DOHH2 (cell line): ENCODE data around the gene ISG15.

Experiments
- H3F3A ChIP-seq: fragments of 200-600 bp; sonication (generic), shearing (Covaris generic); 2 replicates; pipeline ENCODE4 v1.6.0; 2016; ENCODE audit warnings: antibody characterized with exemption, mild to moderate bottlenecking; ENCODE audit not compliant: control insufficient read depth, insufficient read depth
- H3K27ac ChIP-seq: fragments of 200-600 bp; sonication (generic); 2 replicates; pipeline ENCODE4 v1.5.1; 2014; ENCODE audit warnings: low read depth, mild to moderate bottlenecking, low read length, moderate library complexity
- H3K27me3 ChIP-seq: fragments of 200-600 bp; sonication (generic); 2 replicates; pipeline ENCODE4 v1.6.1; 2014; ENCODE audit warnings: mild to moderate bottlenecking, low read length, mixed read lengths; ENCODE audit not compliant: control insufficient read depth
- H3K36me3 ChIP-seq: fragments of 200-600 bp; sonication (generic); 2 replicates; pipeline ENCODE4 v1.6.1; 2014; ENCODE audit warnings: mild to moderate bottlenecking, low read length, moderate library complexity, mixed read lengths; ENCODE audit not compliant: control insufficient read depth
- H3K4me1 ChIP-seq: fragments of 200-600 bp; sonication (generic); 2 replicates; pipeline ENCODE4 v1.6.1; 2014; ENCODE audit warnings: mild to moderate bottlenecking, low read length, mixed read lengths; ENCODE audit not compliant: control insufficient read depth
- H3K4me2 ChIP-seq: fragments of 200-600 bp; sonication (generic); 2 replicates; pipeline ENCODE4 v1.6.0; 2014; ENCODE audit warnings: mild to moderate bottlenecking, low read length, moderate library complexity
- H3K4me3 ChIP-seq: fragments of 200-600 bp; sonication (generic); 2 replicates; pipeline ENCODE4 v1.5.1; 2014; ENCODE audit warnings: mild to moderate bottlenecking, low read length, mixed read lengths
- H3K79me2 ChIP-seq: fragments of 200-600 bp; sonication (generic); 2 replicates; pipeline ENCODE4 v1.6.1; 2014; ENCODE audit warnings: mild to moderate bottlenecking, low read length, mixed read lengths; ENCODE audit not compliant: control insufficient read depth
- H3K9me2 ChIP-seq: fragments of 200-600 bp; sonication (generic); replicated peaks from 2 replicates; pipeline ENCODE4 v1.6.1; 2014; ENCODE audit warnings: mild to moderate bottlenecking, low read length, mixed read lengths; ENCODE audit not compliant: control insufficient read depth
- H3K9me3 ChIP-seq: fragments of 200-600 bp; sonication (generic); 2 replicates; pipeline ENCODE4 v1.6.1; 2014; ENCODE audit warnings: antibody characterized with exemption, low read length, mixed read lengths; ENCODE audit not compliant: control insufficient read depth, insufficient read depth
- H4K20me1 ChIP-seq: fragments of 200-600 bp; sonication (generic); 2 replicates; pipeline ENCODE4 v1.6.0; 2014; ENCODE audit warnings: low read depth, mild to moderate bottlenecking, antibody characterized with exemption, low read length, moderate library complexity; ENCODE audit not compliant: control insufficient read depth, insufficient read depth
- EZH2phosphoT487 ChIP-seq: fragments of 200-600 bp; sonication (generic); IDR thresholded peaks from 2 replicates; pipeline ENCODE4 v1.6.1; 2017; ENCODE audit warnings: borderline replicate concordance, mild to moderate bottlenecking, antibody characterized with exemption, low read length, moderate library complexity, mixed read lengths
- TF ChIP-seq, protein P1 (sequence below): fragments of 200-600 bp; sonication (generic); IDR thresholded peaks from one replicate; pipeline ENCODE4 v1.5.1; 2014; ENCODE audit warnings: antibody characterized with exemption, mild to moderate bottlenecking, low read depth, low read length; ENCODE audit not compliant: poor library complexity, severe bottlenecking

ISG15 gene

DNA sequence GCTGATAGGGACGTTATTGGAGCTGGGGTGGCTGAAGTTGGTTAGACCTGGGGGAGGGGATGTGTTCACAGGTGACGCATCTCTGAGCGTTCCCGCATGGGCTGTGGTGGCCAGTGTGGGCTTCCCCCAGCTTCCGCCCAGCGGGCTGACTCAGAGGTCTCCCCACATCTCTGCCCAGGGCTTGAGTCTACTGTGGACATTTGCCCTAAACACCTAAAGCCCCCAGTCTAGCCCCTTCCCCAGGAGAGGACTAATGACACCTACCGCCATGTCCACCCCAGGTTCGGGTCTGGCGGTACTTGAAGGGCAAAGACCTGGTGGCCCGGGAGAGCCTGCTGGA lies 8.6 kb downstream of the ISG15 start:
- H3K27ac ChIP-seq: no peak overlapping the region

DNA sequence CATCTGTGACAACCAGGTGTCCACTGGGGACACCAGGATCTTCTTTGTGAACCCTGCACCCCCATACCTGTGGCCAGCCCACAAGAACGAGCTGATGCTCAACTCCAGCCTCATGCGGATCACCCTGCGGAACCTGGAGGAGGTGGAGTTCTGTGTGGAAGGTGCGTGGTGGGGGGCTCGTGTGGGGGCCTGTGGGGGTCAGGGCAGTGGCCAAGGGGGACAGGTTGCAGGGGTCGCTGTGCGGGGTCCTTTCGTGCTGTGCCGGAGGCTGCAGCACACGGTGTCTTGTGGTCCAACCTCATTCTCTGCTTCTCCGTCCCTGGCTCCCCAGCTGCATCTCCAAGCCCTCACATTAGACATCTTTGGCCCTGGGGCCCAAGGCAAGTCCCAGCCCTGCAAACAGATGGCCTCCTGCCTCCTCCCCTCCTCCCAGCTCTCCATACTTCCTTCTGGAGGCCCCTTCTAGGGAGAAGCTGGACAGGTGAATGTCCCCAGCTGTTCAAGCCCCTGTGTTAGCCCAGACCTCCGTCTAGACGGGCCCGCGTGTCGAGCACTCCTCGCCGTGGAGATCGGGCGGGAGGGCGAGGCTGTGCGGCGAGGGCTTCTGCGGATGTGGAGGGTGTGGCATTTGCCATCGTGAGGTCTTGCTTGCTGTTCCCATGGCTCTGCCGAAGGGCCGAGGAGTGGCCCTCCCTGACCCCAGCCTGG lies 9.2 kb downstream of the ISG15 start:
- TF ChIP-seq, protein P1, sequence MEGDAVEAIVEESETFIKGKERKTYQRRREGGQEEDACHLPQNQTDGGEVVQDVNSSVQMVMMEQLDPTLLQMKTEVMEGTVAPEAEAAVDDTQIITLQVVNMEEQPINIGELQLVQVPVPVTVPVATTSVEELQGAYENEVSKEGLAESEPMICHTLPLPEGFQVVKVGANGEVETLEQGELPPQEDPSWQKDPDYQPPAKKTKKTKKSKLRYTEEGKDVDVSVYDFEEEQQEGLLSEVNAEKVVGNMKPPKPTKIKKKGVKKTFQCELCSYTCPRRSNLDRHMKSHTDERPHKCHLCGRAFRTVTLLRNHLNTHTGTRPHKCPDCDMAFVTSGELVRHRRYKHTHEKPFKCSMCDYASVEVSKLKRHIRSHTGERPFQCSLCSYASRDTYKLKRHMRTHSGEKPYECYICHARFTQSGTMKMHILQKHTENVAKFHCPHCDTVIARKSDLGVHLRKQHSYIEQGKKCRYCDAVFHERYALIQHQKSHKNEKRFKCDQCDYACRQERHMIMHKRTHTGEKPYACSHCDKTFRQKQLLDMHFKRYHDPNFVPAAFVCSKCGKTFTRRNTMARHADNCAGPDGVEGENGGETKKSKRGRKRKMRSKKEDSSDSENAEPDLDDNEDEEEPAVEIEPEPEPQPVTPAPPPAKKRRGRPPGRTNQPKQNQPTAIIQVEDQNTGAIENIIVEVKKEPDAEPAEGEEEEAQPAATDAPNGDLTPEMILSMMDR: no peak
- H3K9me2 ChIP-seq: no peaks in the 10 kb centered on the region
- H3K27me3 ChIP-seq: peaks cover 46% of the 10 kb centered on the region
- no peaks in the 10 kb centered on the region for H3F3A ChIP-seq
- H4K20me1 ChIP-seq: no peaks in the 10 kb centered on the region
- no peak overlapping the region for H3K4me3 ChIP-seq
- H3K4me1 ChIP-seq: no peaks in the 10 kb centered on the region; the same call in 1 of the 2 replicates
- H3K9me3 ChIP-seq: no peaks in the 10 kb centered on the region
- H3K4me2 ChIP-seq: no peak overlapping the region
- H3K36me3 ChIP-seq: no peaks in the 10 kb centered on the region
- H3K27ac ChIP-seq: no peak overlapping the region
- no peaks in the 10 kb centered on the region for H3K79me2 ChIP-seq

More for the DNA sequence above, 8.6 kb downstream of the ISG15 start:
- Histone ChIP-seq H3K36me3 (no peaks in the 10 kb centered on the region), H3K4me3 (no peak overlapping the region), H3K79me2 (no peaks in the 10 kb centered on the region), H4K20me1 (no peaks in the 10 kb centered on the region), H3K27me3 (peaks cover 42% of the 10 kb centered on the region), H3K9me2 (no peaks in the 10 kb centered on the region), H3K9me3 (no peaks in the 10 kb centered on the region), H3F3A (no peaks in the 10 kb centered on the region), H3K4me1 (no peaks in the 10 kb centered on the region; the same call in 1 of the 2 replicates), H3K4me2 (no peak overlapping the region)
- TF ChIP-seq, protein P1: no peak
- no peak for TF ChIP-seq EZH2phosphoT487

DNA sequence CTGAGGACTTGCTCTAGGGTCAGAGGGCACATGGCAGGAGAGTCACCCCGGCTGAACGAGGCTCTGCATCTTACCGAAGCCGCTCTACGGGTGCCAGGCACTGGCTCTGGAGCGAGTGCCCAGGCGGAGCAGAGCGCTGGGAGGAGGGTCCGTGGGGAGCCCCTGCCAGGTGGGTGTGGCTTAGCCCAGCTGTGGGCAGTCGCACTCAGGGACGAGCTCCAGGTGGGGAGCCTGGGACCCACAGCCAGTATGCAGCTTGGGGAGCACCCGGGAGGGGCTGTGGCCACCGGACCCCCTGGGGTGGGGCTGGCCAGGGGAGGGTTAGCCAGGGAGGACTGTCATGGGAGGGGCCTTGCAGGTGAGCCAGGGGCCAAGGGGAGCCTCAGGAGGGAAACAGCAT lies 10.4 kb downstream of the ISG15 start:
- H3K9me2 ChIP-seq: no peaks in the 10 kb centered on the region
- H3K27ac ChIP-seq: no peak overlapping the region
- H3K79me2 ChIP-seq: no peaks in the 10 kb centered on the region
- H3F3A ChIP-seq: no peaks in the 10 kb centered on the region
- no peaks in the 10 kb centered on the region for H3K9me3 ChIP-seq
- peaks cover 50% of the 10 kb centered on the region for H3K27me3 ChIP-seq
- no peak overlapping the region for H3K4me2 ChIP-seq
- no peaks in the 10 kb centered on the region for H3K36me3 ChIP-seq
- H3K4me3 ChIP-seq: no peak overlapping the region
- no peaks in the 10 kb centered on the region for H4K20me1 ChIP-seq
- TF ChIP-seq, protein P1: no peak
- no peak for TF ChIP-seq EZH2phosphoT487
- no peaks in the 10 kb centered on the region; the same call in 1 of the 2 replicates for H3K4me1 ChIP-seq
